ENCODE measurements around the gene TMEM208. TPM values are rescaled to one million over a fixed set of nuclear protein-coding genes. Genes with fewer than 3 reads are reported as not detected.

TMEM208 gene
- polyA plus RNA-seq, 2 of the 4 experiments (the other 2 are of a cell fraction): 73.5 to 114 TPM

DNA sequence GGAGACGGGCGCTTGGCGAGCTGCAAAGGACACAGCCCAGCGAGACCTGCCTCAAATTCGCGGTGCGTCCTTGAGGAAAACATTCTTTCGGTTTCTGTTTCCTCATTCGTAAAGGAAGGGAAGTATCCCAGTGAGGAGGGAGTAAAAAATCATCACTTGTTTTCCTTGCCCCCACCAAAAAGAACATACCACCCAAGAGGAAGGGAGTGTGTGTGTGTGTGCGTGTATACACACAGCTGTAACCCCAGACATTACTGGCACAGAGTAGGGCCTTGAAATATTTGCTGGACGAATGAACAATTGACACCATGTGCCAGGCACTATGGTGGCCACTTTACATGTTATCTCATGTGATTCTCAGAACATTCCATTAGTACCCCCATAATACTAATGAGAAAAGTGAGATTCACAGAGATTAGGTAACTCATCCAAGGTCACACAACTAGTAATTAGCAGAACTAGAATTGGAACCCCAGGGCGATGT is 41.2 kb upstream of the TMEM208 start:
- Histone ChIP-seq H3K9me3 (no peaks in the 10 kb centered on the region), H3K4me3 (no peak overlapping the region), H3K4me2 (peak overlapping the region; percentile 89), H3K4me1 (peaks cover 33% of the 10 kb centered on the region), H3K27ac (no peak overlapping the region)
- ChIA-PET CTCF (interaction anchor here (0.7 to 10.7 kb wide), 46 partner anchors 8 to 294 kb away, joined by 3 to 162 read pairs (median 5); partner anchors contain the start of genes CES3, FBXL8, NOL3 and TRADD), POLR2A (interaction anchor here (0.5 to 1.6 kb wide), 4 partner anchors 11 to 399 kb away, joined by 3 to 4 read pairs (median 4); partner anchors contain the start of gene TMEM208)
- DNase-seq (ENCODE audit: low read depth in 1 of 2, low spot score in 1 of 2): no peak
- ATAC-seq: no peak
- TF ChIP-seq CEBPB (IDR thresholded peaks at IDR 0.05) (no peak), TP53 (CRISPR knock-in tag; IDR thresholded peaks at IDR 0.05) (no peak), RFX5 (IDR thresholded peaks at IDR 0.05) (no peak), CHD2 (IDR thresholded peaks at IDR 0.05; ENCODE audit: low read length, partially characterized antibody) (no peak), RNF2 (IDR thresholded peaks at IDR 0.05; ENCODE audit: borderline replicate concordance, low read depth) (no peak), JUNB (IDR thresholded peaks at IDR 0.05) (no peak), HOXA7 (CRISPR knock-in tag; IDR thresholded peaks at IDR 0.05) (no peak), POLR2AphosphoS2 (conservative IDR thresholded peaks at IDR 0.05; ENCODE audit: low read length) (no peak), EHF (CRISPR knock-in tag; IDR thresholded peaks at IDR 0.05) (no peak), KDM1A (IDR thresholded peaks at IDR 0.05; ENCODE audit: low read depth) (no peak)
- TF ChIP-seq, protein P1, sequence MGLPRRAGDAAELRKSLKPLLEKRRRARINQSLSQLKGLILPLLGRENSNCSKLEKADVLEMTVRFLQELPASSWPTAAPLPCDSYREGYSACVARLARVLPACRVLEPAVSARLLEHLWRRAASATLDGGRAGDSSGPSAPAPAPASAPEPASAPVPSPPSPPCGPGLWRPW (IDR thresholded peaks at IDR 0.05): no peak
- TF ChIP-seq, protein P2, sequence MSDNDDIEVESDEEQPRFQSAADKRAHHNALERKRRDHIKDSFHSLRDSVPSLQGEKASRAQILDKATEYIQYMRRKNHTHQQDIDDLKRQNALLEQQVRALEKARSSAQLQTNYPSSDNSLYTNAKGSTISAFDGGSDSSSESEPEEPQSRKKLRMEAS (IDR thresholded peaks at IDR 0.05): no peak
- 11% methylated on average over 9 of the region's 12 CpGs for WGBS (ENCODE audit: missing lambda C conversion rate)
- FAIRE-seq: no peak

DNA sequence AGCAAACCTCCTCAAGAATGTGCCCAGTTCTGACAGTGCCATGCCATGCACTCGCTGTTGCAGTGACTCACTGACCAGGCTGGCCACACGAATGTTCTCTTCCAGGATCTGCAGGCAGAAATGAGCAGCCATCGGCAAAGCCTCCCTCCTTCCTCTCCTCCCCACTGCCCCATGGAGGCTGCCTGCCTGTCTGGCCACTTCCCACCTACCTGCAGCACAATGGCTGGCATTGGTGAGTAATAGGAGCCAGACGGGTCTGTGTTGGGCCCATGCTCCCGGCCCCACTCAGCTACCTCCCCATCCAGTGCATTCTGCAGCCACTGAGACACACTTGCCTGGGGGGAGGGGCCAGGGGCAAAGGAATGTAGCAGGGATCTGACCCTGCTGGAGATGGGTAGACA is 40.4 kb upstream of the TMEM208 start:
- ATAC-seq (no peak), FAIRE-seq (no peak), DNase-seq (ENCODE audit: low read depth in 1 of 2, low spot score in 1 of 2) (no peak)
- CTCF ChIA-PET: interaction anchor here (0.6 to 10.7 kb wide), 16 partner anchors 8 to 291 kb away, joined by 3 to 162 read pairs (median 6); partner anchors contain the start of genes FBXL8, NOL3 and TRADD
- TF ChIP-seq BHLHE40 (IDR thresholded peaks at IDR 0.05; ENCODE audit: low read depth, low read length): no peak
- no peak for TF ChIP-seq HOXA7 (CRISPR knock-in tag; IDR thresholded peaks at IDR 0.05)
- TF ChIP-seq, protein P2 (IDR thresholded peaks at IDR 0.05): no peak
- TF ChIP-seq MYC (IDR thresholded peaks at IDR 0.05; ENCODE audit: borderline replicate concordance, low read length): no peak
- no peak for TF ChIP-seq ZSCAN20 (CRISPR knock-in tag; IDR thresholded peaks at IDR 0.05)
- no peak for TF ChIP-seq RNF2 (IDR thresholded peaks at IDR 0.05; ENCODE audit: borderline replicate concordance, low read depth)
- no peak for TF ChIP-seq RAD21 (conservative IDR thresholded peaks at IDR 0.05 in 1 of 2, IDR thresholded peaks at IDR 0.05 in 1 of 2)
- no peak for TF ChIP-seq JUNB (IDR thresholded peaks at IDR 0.05)
- WGBS (ENCODE audit: missing lambda C conversion rate): 17% methylated on average over 4 of the region's 5 CpGs
- H3K9me3 ChIP-seq: no peaks in the 10 kb centered on the region
- POLR2A ChIA-PET: no interaction called here
- no peak overlapping the region for H3K27ac ChIP-seq
- no peak overlapping the region for H3K4me2 ChIP-seq
- H3K4me1 ChIP-seq: peaks cover 31% of the 10 kb centered on the region
- no peak overlapping the region for H3K4me3 ChIP-seq

DNA sequence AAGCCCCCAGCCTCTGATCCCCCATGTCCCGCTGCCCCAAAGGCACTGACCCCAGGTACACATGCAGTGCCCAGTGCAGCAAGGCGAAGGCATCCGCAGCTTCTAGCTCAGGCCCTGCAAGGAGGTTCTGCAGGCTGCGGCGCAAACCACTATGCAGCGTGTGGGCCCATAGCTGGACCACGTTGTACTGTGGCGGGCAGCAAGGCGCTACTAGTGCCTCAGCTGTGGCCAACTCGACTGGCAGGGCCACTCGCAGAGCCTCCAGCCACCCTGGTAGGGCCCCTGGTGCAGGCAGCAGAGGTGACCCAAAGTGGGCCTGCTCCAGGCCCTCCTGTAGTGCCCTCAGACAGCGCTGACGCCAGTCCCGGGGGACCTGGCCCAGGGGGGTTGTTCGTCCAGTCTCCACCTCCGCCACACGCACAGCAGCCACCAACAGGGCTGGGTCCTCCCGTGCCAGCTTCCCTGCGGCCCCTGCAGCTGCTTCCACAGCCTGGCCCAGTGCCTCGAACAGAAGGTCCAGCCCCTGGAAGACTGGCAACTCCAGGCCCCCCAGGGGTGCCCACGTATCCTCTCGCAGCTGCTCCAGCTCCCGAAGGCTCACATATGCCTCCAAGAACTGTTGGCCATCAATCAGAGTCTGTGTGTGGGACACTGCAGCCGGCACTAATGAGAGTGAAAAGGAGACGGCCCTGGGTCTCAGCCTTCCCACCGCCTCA is 39.6 kb upstream of the TMEM208 start:
- Histone ChIP-seq H3K27ac (no peak overlapping the region), H3K4me2 (no peak overlapping the region), H3K9me3 (no peaks in the 10 kb centered on the region), H3K4me3 (no peak overlapping the region), H3K4me1 (peaks cover 29% of the 10 kb centered on the region)
- FAIRE-seq: no peak
- POLR2A ChIA-PET: no interaction called here
- TF ChIP-seq, protein P2 (IDR thresholded peaks at IDR 0.05): no peak
- no peak for TF ChIP-seq PHF8 (IDR thresholded peaks at IDR 0.05; ENCODE audit: borderline replicate concordance, low read depth)
- TF ChIP-seq RNF2 (IDR thresholded peaks at IDR 0.05; ENCODE audit: borderline replicate concordance, low read depth): no peak
- TF ChIP-seq ZNF302 (CRISPR knock-in tag; IDR thresholded peaks at IDR 0.05): no peak
- no peak for TF ChIP-seq FOSL2 (IDR thresholded peaks at IDR 0.05)
- no peak for TF ChIP-seq FOSL2 (CRISPR knock-in tag; IDR thresholded peaks at IDR 0.05)
- no peak for TF ChIP-seq SREBF2 (IDR thresholded peaks at IDR 0.05)
- TF ChIP-seq, protein P3, sequence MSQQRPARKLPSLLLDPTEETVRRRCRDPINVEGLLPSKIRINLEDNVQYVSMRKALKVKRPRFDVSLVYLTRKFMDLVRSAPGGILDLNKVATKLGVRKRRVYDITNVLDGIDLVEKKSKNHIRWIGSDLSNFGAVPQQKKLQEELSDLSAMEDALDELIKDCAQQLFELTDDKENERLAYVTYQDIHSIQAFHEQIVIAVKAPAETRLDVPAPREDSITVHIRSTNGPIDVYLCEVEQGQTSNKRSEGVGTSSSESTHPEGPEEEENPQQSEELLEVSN (IDR thresholded peaks at IDR 0.05; ENCODE audit: borderline replicate concordance, low read depth): no peak
- no peak for DNase-seq (ENCODE audit: low read depth in 1 of 2, low spot score in 1 of 2)
- CTCF ChIA-PET: interaction anchor here (0.6 to 10.7 kb wide), 17 partner anchors 11 to 292 kb away, joined by 3 to 162 read pairs (median 5); partner anchors contain the start of genes ELMO3, FBXL8, NOL3 and TRADD
- WGBS (ENCODE audit: missing lambda C conversion rate): 76% methylated on average over 22 of the region's 26 CpGs
- no peak for ATAC-seq

Data from A549 (cell line).